GM18867 (cell line): Measurements from ENCODE around the gene TGFB2.

Experiments used
- ATAC-seq: cut with Tn5 transposase; IDR thresholded peaks from one replicate; pipeline ENCODE4 v1.9.1; 2021; ENCODE audit warnings: mild to moderate bottlenecking, moderate library complexity; ENCODE audit not compliant: unreplicated experiment

TGFB2 gene

GRCh38 chr1:218454700-218455282 is 109.7 kb downstream of the TGFB2 start:
- ATAC-seq = no peak

GRCh38 chr1:218456444-218456843 is 111.3 kb downstream of the TGFB2 start:
- peak; percentile 69 for ATAC-seq

GRCh38 chr1:218459450-218459849 is 114.3 kb downstream of the TGFB2 start:
- no peak for ATAC-seq

GRCh38 chr1:218459878-218460711 is 115.0 kb downstream of the TGFB2 start:
- peak; percentile 45 for ATAC-seq

GRCh38 chr1:218461351-218461750 is 116.2 kb downstream of the TGFB2 start:
- ATAC-seq = no peak

GRCh38 chr1:218462116-218462515 is 117.0 kb downstream of the TGFB2 start:
- no peak for ATAC-seq

GRCh38 chr1:218462587-218462986 is 117.5 kb downstream of the TGFB2 start:
- no peak for ATAC-seq

GRCh38 chr1:218463194-218464156 is 118.3 kb downstream of the TGFB2 start:
- no peak for ATAC-seq

- no peak for ATAC-seq
Measured at GRCh38 chr1:218464871-218465270, 119.7 kb downstream of the TGFB2 start.

GRCh38 chr1:218466341-218467010 is 121.3 kb downstream of the TGFB2 start:
- ATAC-seq = no peak

- ATAC-seq = no peak
Measured at GRCh38 chr1:218467101-218468072, 122.3 kb downstream of the TGFB2 start.

GRCh38 chr1:218468711-218469110 is 123.6 kb downstream of the TGFB2 start:
- ATAC-seq = no peak

GRCh38 chr1:218472885-218473284 is 127.7 kb downstream of the TGFB2 start:
- ATAC-seq = no peak

GRCh38 chr1:218473522-218473921 is 128.4 kb downstream of the TGFB2 start:
- ATAC-seq = no peak

GRCh38 chr1:218474128-218474527 is 129.0 kb downstream of the TGFB2 start:
- ATAC-seq = no peak

- no peak for ATAC-seq
Measured at GRCh38 chr1:218475275-218475674, 130.1 kb downstream of the TGFB2 start.

GRCh38 chr1:218475699-218476098 is 130.6 kb downstream of the TGFB2 start:
- no peak for ATAC-seq

- ATAC-seq = no peak
Measured at GRCh38 chr1:218476385-218476784, 131.2 kb downstream of the TGFB2 start.

GRCh38 chr1:218478336-218478735 is 133.2 kb downstream of the TGFB2 start:
- no peak for ATAC-seq
